GM12872 (cell line): ENCODE data around the gene TPRN.

Experiments
- CTCF ChIP-seq: IDR thresholded peaks from 3 replicates; pipeline ENCODE4 v1.5.1; 2011; ENCODE audit warnings: low read depth, mild to moderate bottlenecking, low read length, moderate library complexity; ENCODE audit not compliant: insufficient read depth

The TPRN gene

GRCh38 chr9:137211532-137211931, 11.0 kb upstream of the TPRN start:
- TF ChIP-seq CTCF = no peak

GRCh38 chr9:137206602-137207001, 6.1 kb upstream of the TPRN start:
- no peak for TF ChIP-seq CTCF

- TF ChIP-seq CTCF = no peak
These were observed 4.9 kb upstream of the TPRN start, which contains the start of the genes NDOR1 and TMEM203 for GRCh38 chr9:137205126-137206069. Gene NDOR1 (plus strand): TSS chr9:137205700. CDS start chr9:137205778, 78 bp downstream. Gene TMEM203 (minus strand): TSS chr9:137205648. CDS start chr9:137205414, 234 bp downstream.

- no peak for TF ChIP-seq CTCF
These were observed 4.2 kb upstream of the TPRN start for GRCh38 chr9:137204731-137205125.

GRCh38 chr9:137202966-137203365, 2.4 kb upstream of the TPRN start:
- TF ChIP-seq CTCF = no peak

- TF ChIP-seq CTCF = no peak
These were observed 796 bp upstream of the TPRN start for GRCh38 chr9:137201205-137201868.

- TF ChIP-seq CTCF = no peak
These were observed 975 bp downstream of the TPRN start for GRCh38 chr9:137199411-137200121.
